SU-DHL-6 (cell line): ENCODE results near the gene IRX6.

Source experiments
- H2AFZ ChIP-seq: fragments of 200-600 bp; sonication (generic); 2 replicates; pipeline ENCODE4 v1.6.1; 2014; ENCODE audit warnings: low read depth, mild to moderate bottlenecking, moderate library complexity, mixed read lengths, antibody characterized with exemption, low read length; ENCODE audit not compliant: severe bottlenecking
- H3F3A ChIP-seq: fragments of 200-600 bp; shearing (Covaris generic); 2 replicates; pipeline ENCODE4 v1.6.0; 2016; ENCODE audit warnings: antibody characterized with exemption, mild to moderate bottlenecking; ENCODE audit not compliant: insufficient read depth
- H3K27ac ChIP-seq: fragments of 200-600 bp; sonication (generic); 2 replicates; pipeline ENCODE4 v1.5.1; 2016; ENCODE audit warnings: low read depth, mild to moderate bottlenecking, low read length, moderate library complexity, mixed read lengths
- H3K27me3 ChIP-seq: fragments of 200-600 bp; sonication (generic), shearing (Covaris generic); 2 replicates; pipeline ENCODE4 v1.6.0; 2014; ENCODE audit warnings: mild to moderate bottlenecking, low read length
- H3K36me3 ChIP-seq: fragments of 200-600 bp; sonication (generic); 2 replicates; pipeline ENCODE4 v1.6.1; 2014; ENCODE audit warnings: mild to moderate bottlenecking, low read length, mixed read lengths
- H3K4me2 ChIP-seq: fragments of 300-600, 200-600 bp; shearing (Covaris generic), sonication (generic); 2 replicates; pipeline ENCODE4 v1.6.0; 2014; ENCODE audit warnings: low read length, low read depth, mild to moderate bottlenecking; ENCODE audit not compliant: poor library complexity, severe bottlenecking
- H3K4me3 ChIP-seq: fragments of 200-600 bp; sonication (generic); 2 replicates; pipeline ENCODE4 v1.5.1; 2014; ENCODE audit warnings: antibody characterized with exemption, low read length, mild to moderate bottlenecking, mixed read lengths; ENCODE audit not compliant: insufficient read depth, poor library complexity, severe bottlenecking
- H3K79me2 ChIP-seq: fragments of 200-600 bp; sonication (generic); 2 replicates; pipeline ENCODE4 v1.6.1; 2014; ENCODE audit warnings: mild to moderate bottlenecking, low read length, moderate library complexity; ENCODE audit not compliant: insufficient read depth
- H3K9ac ChIP-seq: fragments of 200-600 bp; sonication (generic); 2 replicates; pipeline ENCODE4 v1.7.0; 2014; ENCODE audit warnings: mild to moderate bottlenecking, low read length
- H3K9me2 ChIP-seq: fragments of 200-600 bp; sonication (generic); replicated peaks from 2 replicates; pipeline ENCODE4 v1.6.1; 2014; ENCODE audit warnings: low read length; ENCODE audit not compliant: insufficient read depth
- H3K9me3 ChIP-seq: fragments of 200-600 bp; sonication (generic); 2 replicates; pipeline ENCODE4 v1.6.1; 2014; ENCODE audit warnings: low read length, mixed read lengths; ENCODE audit not compliant: insufficient read depth
- H4K20me1 ChIP-seq: fragments of 200-600 bp; sonication (generic); 2 replicates; pipeline ENCODE4 v1.6.1; 2014; ENCODE audit warnings: low read depth, mild to moderate bottlenecking, antibody characterized with exemption, low read length, moderate library complexity, mixed read lengths
- CTCF ChIP-seq: fragments of 200-600 bp; sonication (generic); IDR thresholded peaks from one replicate; pipeline ENCODE4 v1.5.1; 2017; ENCODE audit warnings: antibody characterized with exemption, mild to moderate bottlenecking, low read length, moderate library complexity; ENCODE audit not compliant: insufficient read depth, poor library complexity, severe bottlenecking
- EZH2phosphoT487 ChIP-seq: fragments of 200-600 bp; sonication (generic), shearing (Covaris generic); conservative IDR thresholded peaks from 2 replicates; pipeline ENCODE4 v1.6.1; 2018; ENCODE audit warnings: mild to moderate bottlenecking, antibody characterized with exemption, low read length, moderate library complexity, mixed read lengths

IRX6 gene

GRCh38 chr16:55331648-55332185, 7.7 kb downstream of the IRX6 start:
- Histone ChIP-seq H3K9me3 (no peaks in the 10 kb centered on the region), H3K9me2 (no peaks in the 10 kb centered on the region), H3K4me3 (no peak overlapping the region), H3K27ac (no peak overlapping the region), H3K36me3 (no peaks in the 10 kb centered on the region), H2AFZ (no peak overlapping the region), H3K4me2 (no peak overlapping the region), H3F3A (no peaks in the 10 kb centered on the region), H4K20me1 (no peaks in the 10 kb centered on the region), H3K9ac (no peak overlapping the region), H3K27me3 (no peaks in the 10 kb centered on the region), H3K79me2 (no peaks in the 10 kb centered on the region)
- TF ChIP-seq CTCF (no peak), EZH2phosphoT487 (no peak)

- Histone ChIP-seq H3K79me2 (no peaks in the 10 kb centered on the region), H3K4me2 (peak overlapping the region; percentile 0)
- TF ChIP-seq CTCF (no peak), EZH2phosphoT487 (no peak)
These were observed 9.7 kb downstream of the IRX6 start for GRCh38 chr16:55333684-55334083.

GRCh38 chr16:55338646-55339045, 14.6 kb downstream of the IRX6 start:
- no peak for TF ChIP-seq EZH2phosphoT487
- TF ChIP-seq CTCF, result no peak
- Histone ChIP-seq H3K4me2 (no peak overlapping the region), H3K79me2 (no peaks in the 10 kb centered on the region), H3K36me3 (no peaks in the 10 kb centered on the region), H4K20me1 (no peaks in the 10 kb centered on the region), H3K9me2 (no peaks in the 10 kb centered on the region), H3K9me3 (no peaks in the 10 kb centered on the region), H3K27ac (no peak overlapping the region), H3K9ac (no peak overlapping the region), H3F3A (no peaks in the 10 kb centered on the region), H3K27me3 (no peaks in the 10 kb centered on the region), H2AFZ (no peak overlapping the region), H3K4me3 (no peak overlapping the region)

More at GRCh38 chr16:55333684-55334083, 9.7 kb downstream of the IRX6 start:
- H3K36me3 ChIP-seq, result no peaks in the 10 kb centered on the region
- no peaks in the 10 kb centered on the region for H3K9me3 ChIP-seq
- no peaks in the 10 kb centered on the region for H3K27me3 ChIP-seq
- no peaks in the 10 kb centered on the region for H3K9me2 ChIP-seq
- H3K4me3 ChIP-seq, result no peak overlapping the region
- no peak overlapping the region for H3K27ac ChIP-seq
- no peaks in the 10 kb centered on the region for H4K20me1 ChIP-seq
- no peak overlapping the region for H3K9ac ChIP-seq
- no peak overlapping the region for H2AFZ ChIP-seq
- H3F3A ChIP-seq, result no peaks in the 10 kb centered on the region

GRCh38 chr16:55340445-55340844, 16.4 kb downstream of the IRX6 start:
- Histone ChIP-seq H3K4me2 (no peak overlapping the region), H2AFZ (no peak overlapping the region), H3K27ac (no peak overlapping the region), H3K36me3 (no peaks in the 10 kb centered on the region), H3K4me3 (no peak overlapping the region), H4K20me1 (no peaks in the 10 kb centered on the region), H3K9me3 (no peaks in the 10 kb centered on the region), H3K9me2 (no peaks in the 10 kb centered on the region), H3K9ac (no peak overlapping the region), H3K79me2 (no peaks in the 10 kb centered on the region), H3F3A (no peaks in the 10 kb centered on the region), H3K27me3 (no peaks in the 10 kb centered on the region)
- TF ChIP-seq CTCF (no peak), EZH2phosphoT487 (no peak)
